GM19328 (cell line): ENCODE data around the gene CYB561.
"Not testable (repeated sequence)": the region's sequence is repeated elsewhere in the genome, so short reads cannot be mapped to it uniquely, and the experiment has no call there.

Experiments
- ATAC-seq: cut with Tn5 transposase; IDR thresholded peaks from one replicate; pipeline ENCODE4 v1.9.1; 2021; ENCODE audit warnings: mild to moderate bottlenecking, moderate library complexity; ENCODE audit not compliant: unreplicated experiment

The CYB561 gene

GRCh38 chr17:63479495-63480184, 33.5 kb upstream of the CYB561 start:
- no peak for ATAC-seq

- peak; percentile 62 for ATAC-seq
Measured at GRCh38 chr17:63478814-63479494, 32.8 kb upstream of the CYB561 start.

- ATAC-seq = no peak
Measured at GRCh38 chr17:63477480-63478440, 31.7 kb upstream of the CYB561 start.

- no peak for ATAC-seq
Measured at GRCh38 chr17:63476854-63477479, 30.9 kb upstream of the CYB561 start, which contains the start of gene ACE. ACE (plus strand) TSS chr17:63477061; CDS start chr17:63477095, 34 bp downstream.

- ATAC-seq = no peak
Measured at GRCh38 chr17:63476459-63476853, 30.4 kb upstream of the CYB561 start.

GRCh38 chr17:63475491-63476412, 29.6 kb upstream of the CYB561 start:
- ATAC-seq = no peak

GRCh38 chr17:63474586-63475460, 28.7 kb upstream of the CYB561 start:
- no peak for ATAC-seq

GRCh38 chr17:63474174-63474573, 28.1 kb upstream of the CYB561 start:
- ATAC-seq = no peak

GRCh38 chr17:63468099-63468498, 22.0 kb upstream of the CYB561 start:
- not testable (repeated sequence) for ATAC-seq

- no peak for ATAC-seq
Measured at GRCh38 chr17:63464691-63465236, 18.7 kb upstream of the CYB561 start.

- ATAC-seq = no peak
Measured at GRCh38 chr17:63463771-63464170, 17.7 kb upstream of the CYB561 start.

- no peak for ATAC-seq
Measured at GRCh38 chr17:63460018-63460417, 13.9 kb upstream of the CYB561 start.

GRCh38 chr17:63458478-63458877, 12.4 kb upstream of the CYB561 start:
- ATAC-seq = no peak

- no peak for ATAC-seq
Measured at GRCh38 chr17:63455417-63455816, 9.3 kb upstream of the CYB561 start.

- ATAC-seq = no peak
Measured at GRCh38 chr17:63454915-63455314, 8.8 kb upstream of the CYB561 start.

- ATAC-seq = not testable (repeated sequence)
Measured at GRCh38 chr17:63454357-63454756, 8.3 kb upstream of the CYB561 start.

- ATAC-seq = no peak
Measured at GRCh38 chr17:63452962-63453551, 7.0 kb upstream of the CYB561 start.
